Measurements from ENCODE around the gene EBF3. TPM values are rescaled to one million over a fixed set of nuclear protein-coding genes. Genes with fewer than 3 reads are reported as not detected.

EBF3 gene
- total RNA-seq, 1 experiment from 2014 or later: 0.12 TPM

GRCh38 chr10:129847741-129848483 lies 116.2 kb downstream of the EBF3 start:
- H3K79me2 ChIP-seq (ENCODE audit: insufficient read depth, low read length): no peaks in the 10 kb centered on the region
- ChIA-PET CTCF (no interaction called here), RAD21 (ENCODE audit: low non-redundant PET in 1 of 2, low total read pairs in 2 of 2, uncharacterized antibody in 2 of 2, unreplicated experiment in 2 of 2) (no interaction called here), POLR2A (no interaction called here)
- H3K4me1 ChIP-seq (ENCODE audit: control insufficient read depth in 1 of 2, insufficient read depth in 2 of 2, low read length in 2 of 2): no peaks in the 10 kb centered on the region
- intact Hi-C loops (cut with micrococcal nuclease): no loop called here
- no peak overlapping the region for H2AFZ ChIP-seq (ENCODE audit: low read depth, low read length, poor library complexity, severe bottlenecking)
- ATAC-seq (no peak), DNase-seq (ENCODE audit: low read depth, low spot score) (no peak)
- H3K27me3 ChIP-seq (ENCODE audit: insufficient read depth, low read length): no peaks in the 10 kb centered on the region
- no peaks in the 10 kb centered on the region for H4K20me1 ChIP-seq (ENCODE audit: insufficient read depth)
- TF ChIP-seq EZH2 (IDR thresholded peaks at IDR 0.05): no peak
- TF ChIP-seq JUND (IDR thresholded peaks at IDR 0.05): no peak
- TF ChIP-seq, protein P1, sequence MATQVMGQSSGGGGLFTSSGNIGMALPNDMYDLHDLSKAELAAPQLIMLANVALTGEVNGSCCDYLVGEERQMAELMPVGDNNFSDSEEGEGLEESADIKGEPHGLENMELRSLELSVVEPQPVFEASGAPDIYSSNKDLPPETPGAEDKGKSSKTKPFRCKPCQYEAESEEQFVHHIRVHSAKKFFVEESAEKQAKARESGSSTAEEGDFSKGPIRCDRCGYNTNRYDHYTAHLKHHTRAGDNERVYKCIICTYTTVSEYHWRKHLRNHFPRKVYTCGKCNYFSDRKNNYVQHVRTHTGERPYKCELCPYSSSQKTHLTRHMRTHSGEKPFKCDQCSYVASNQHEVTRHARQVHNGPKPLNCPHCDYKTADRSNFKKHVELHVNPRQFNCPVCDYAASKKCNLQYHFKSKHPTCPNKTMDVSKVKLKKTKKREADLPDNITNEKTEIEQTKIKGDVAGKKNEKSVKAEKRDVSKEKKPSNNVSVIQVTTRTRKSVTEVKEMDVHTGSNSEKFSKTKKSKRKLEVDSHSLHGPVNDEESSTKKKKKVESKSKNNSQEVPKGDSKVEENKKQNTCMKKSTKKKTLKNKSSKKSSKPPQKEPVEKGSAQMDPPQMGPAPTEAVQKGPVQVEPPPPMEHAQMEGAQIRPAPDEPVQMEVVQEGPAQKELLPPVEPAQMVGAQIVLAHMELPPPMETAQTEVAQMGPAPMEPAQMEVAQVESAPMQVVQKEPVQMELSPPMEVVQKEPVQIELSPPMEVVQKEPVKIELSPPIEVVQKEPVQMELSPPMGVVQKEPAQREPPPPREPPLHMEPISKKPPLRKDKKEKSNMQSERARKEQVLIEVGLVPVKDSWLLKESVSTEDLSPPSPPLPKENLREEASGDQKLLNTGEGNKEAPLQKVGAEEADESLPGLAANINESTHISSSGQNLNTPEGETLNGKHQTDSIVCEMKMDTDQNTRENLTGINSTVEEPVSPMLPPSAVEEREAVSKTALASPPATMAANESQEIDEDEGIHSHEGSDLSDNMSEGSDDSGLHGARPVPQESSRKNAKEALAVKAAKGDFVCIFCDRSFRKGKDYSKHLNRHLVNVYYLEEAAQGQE (IDR thresholded peaks at IDR 0.05; ENCODE audit: low read depth): no peak
- no peak for TF ChIP-seq EZH2phosphoT487 (IDR thresholded peaks at IDR 0.05; ENCODE audit: borderline replicate concordance)
- TF ChIP-seq MAX (IDR thresholded peaks at IDR 0.05): no peak
- no peak for TF ChIP-seq SIN3A (IDR thresholded peaks at IDR 0.05; ENCODE audit: low read depth)
- no peak for TF ChIP-seq RAD21 (IDR thresholded peaks at IDR 0.05; ENCODE audit: low read depth)
- TF ChIP-seq ZNF274 (IDR thresholded peaks at IDR 0.05; ENCODE audit: low read depth, low read length): no peak
- TF ChIP-seq POLR2AphosphoS5 (IDR thresholded peaks at IDR 0.05; ENCODE audit: low read depth, low read length): no peak
- no peak for TF ChIP-seq ATF3 (IDR thresholded peaks at IDR 0.05)
- TF ChIP-seq YY1 (IDR thresholded peaks at IDR 0.05; ENCODE audit: extremely low read depth, insufficient replicate concordance, low read depth, low read length): no peak
- TF ChIP-seq EGR1 (IDR thresholded peaks at IDR 0.05; ENCODE audit: low read depth): no peak
- no peak overlapping the region for H3K4me2 ChIP-seq (ENCODE audit: low read length)
- no peaks in the 10 kb centered on the region for H3K36me3 ChIP-seq (ENCODE audit: control insufficient read depth in 1 of 2, insufficient read depth in 2 of 2, low read length in 2 of 2)
- no peak overlapping the region for H3K9ac ChIP-seq (ENCODE audit: low read length)
- H3K9me2 ChIP-seq (ENCODE audit: insufficient read depth): no peaks in the 10 kb centered on the region
- H3K9me3 ChIP-seq (ENCODE audit: control insufficient read depth in 1 of 2, insufficient read depth in 1 of 2, low read depth in 1 of 2, low read length in 2 of 2): no peaks in the 10 kb centered on the region
- no TSS peak for BruUV-seq (replicated peaks)
- H3K27ac ChIP-seq (ENCODE audit: low read depth, low read length): no peak overlapping the region
- H3K4me3 ChIP-seq (replicated peaks in 1 of 2; ENCODE audit: low read depth in 1 of 2, low read length in 2 of 2): no peak overlapping the region

Measured in HCT116 (cell line).